Amygdala (tissue), 56 donors: ENCODE data around the gene TMX3.

Experiments
- DNase-seq, 56 donors: peaks; one replicate each; lab custom pipeline; 2025; lab: John Stamatoyannopoulos, UW

TMX3 gene

GRCh38 chr18:68714712-68715496 lies at the start of gene TMX3:
TSS of gene TMX3 (minus strand) at chr18:68715108. CDS start at chr18:68714981, 127 bp downstream.
- DNase-seq: peak; percentile 32 to 93 (median 81)

GRCh38 chr18:68764016-68764415 lies 49.1 kb upstream of the TMX3 start:
- DNase-seq: no peak

GRCh38 chr18:68763083-68763482 lies 48.2 kb upstream of the TMX3 start:
- no peak for DNase-seq

- no peak for DNase-seq
Measured at GRCh38 chr18:68759308-68759707, 44.4 kb upstream of the TMX3 start.

- no peak for DNase-seq
Measured at GRCh38 chr18:68757126-68757525, 42.2 kb upstream of the TMX3 start.

GRCh38 chr18:68742206-68742605 lies 27.3 kb upstream of the TMX3 start:
- DNase-seq: no peak

- DNase-seq: no peak
Measured at GRCh38 chr18:68740966-68741365, 26.1 kb upstream of the TMX3 start.

GRCh38 chr18:68739462-68739861 lies 24.6 kb upstream of the TMX3 start:
- DNase-seq: no peak

GRCh38 chr18:68738564-68738963 lies 23.7 kb upstream of the TMX3 start:
- DNase-seq: no peak

- no peak for DNase-seq
Measured at GRCh38 chr18:68735483-68736343, 20.8 kb upstream of the TMX3 start.

- DNase-seq: no peak
Measured at GRCh38 chr18:68734308-68734707, 19.4 kb upstream of the TMX3 start.

GRCh38 chr18:68733707-68734106 lies 18.8 kb upstream of the TMX3 start:
- DNase-seq: no peak

- no peak for DNase-seq
Measured at GRCh38 chr18:68728081-68728700, 13.3 kb upstream of the TMX3 start.

- no peak for DNase-seq
Measured at GRCh38 chr18:68727506-68727905, 12.6 kb upstream of the TMX3 start.

GRCh38 chr18:68725346-68725745 lies 10.4 kb upstream of the TMX3 start:
- DNase-seq: no peak

- no peak for DNase-seq
Measured at GRCh38 chr18:68724021-68724420, 9.1 kb upstream of the TMX3 start.

- DNase-seq: no peak
Measured at GRCh38 chr18:68723539-68723938, 8.6 kb upstream of the TMX3 start.

- no peak for DNase-seq
Measured at GRCh38 chr18:68722821-68723220, 7.9 kb upstream of the TMX3 start.

- no peak for DNase-seq
Measured at GRCh38 chr18:68721681-68722583, 7.0 kb upstream of the TMX3 start.

GRCh38 chr18:68714366-68714711 lies 569 bp downstream of the TMX3 start:
- peak in 3 of 56 donors; percentile 6 to 26 (median 16) for DNase-seq
